Endothelial cell of umbilical vein (primary cell): Measurements from ENCODE around the gene VCAN. TPM values are rescaled to one million over a fixed set of nuclear protein-coding genes. Genes with fewer than 3 reads are reported as not detected.

Experiments used
- BruUV-seq: library from RNA; stranded (reverse); fragments of 400-500 nt; replicated peaks from 2 replicates; lab custom pipeline; 2021; lab: Mats Ljungman, UMichigan
- CTCF ChIA-PET: fragments of 300-600, 350-600 bp; sonication (Branson Sonifier 250); formaldehyde crosslinking; loops from one replicate; lab custom pipeline; 2021; ENCODE audit warnings: antibody characterized with exemption, inconsistent platforms; lab: Charles Lee
- POLR2A ChIA-PET: fragments of 300-600, 350-600 bp; sonication (Branson Sonifier 250); formaldehyde crosslinking; loops from one replicate; lab custom pipeline; 2021; ENCODE audit warnings: antibody characterized with exemption, inconsistent platforms; lab: Charles Lee
- DNase-seq: peaks from one replicate; pipeline ENCODE4 v3.0.0-alpha.2; 2011; ENCODE audit warnings: low read depth, low spot score
- FAIRE-seq: peaks from 2 replicates; lab custom pipeline; 2011; peaks lifted over from hg19 to GRCh38; lab: Jason Lieb, UNC
- H2AFZ ChIP-seq: 2 replicates; pipeline ENCODE4 v1.6.0; 2012; ENCODE audit warnings: low read depth, low read length, control low read depth, inconsistent platforms
- H3K27ac ChIP-seq: 2 replicates; pipeline ENCODE4 v1.5.1; 2011; ENCODE audit warnings: low read depth, mild to moderate bottlenecking, control low read depth, low read length, moderate library complexity; ENCODE audit not compliant: insufficient read depth
- H3K27me3 ChIP-seq, 2 experiments: 2 replicates each; pipeline versions ENCODE4 v1.6.0 to v1.6.1; 2011; ENCODE audit warnings: low read length in 2 of 2, mixed read lengths in 1 of 2; ENCODE audit not compliant: control insufficient read depth in 2 of 2, insufficient read depth in 2 of 2
- H3K36me3 ChIP-seq, 2 experiments: 2 replicates in 1 of 2; 3 replicates in 1 of 2; pipeline ENCODE4 v1.5.1; 2011; ENCODE audit warnings: low read length in 2 of 2, mild to moderate bottlenecking in 1 of 2, moderate library complexity in 1 of 2; ENCODE audit not compliant: control insufficient read depth in 2 of 2, insufficient read depth in 2 of 2; ENCODE audit errors: extremely low read depth in 1 of 2
- H3K4me1 ChIP-seq: 3 replicates; pipeline ENCODE4 v1.5.1; 2011; ENCODE audit warnings: mild to moderate bottlenecking, low read length; ENCODE audit not compliant: control insufficient read depth, insufficient read depth; ENCODE audit errors: extremely low read depth
- H3K4me2 ChIP-seq: 2 replicates; pipeline ENCODE4 v1.6.1; 2011; ENCODE audit warnings: low read length, control low read depth, mixed read lengths; ENCODE audit not compliant: insufficient read depth
- H3K4me3 ChIP-seq, 3 experiments: fragments of 200-600 bp in 1 of 3; sonication (generic), shearing (Covaris generic) in 1 of 3; replicated peaks in 1 of 3; 2 replicates each; pipeline ENCODE4 v1.5.1; 2011 to 2016; ENCODE audit warnings: control low read depth in 3 of 3, low read length in 3 of 3, mild to moderate bottlenecking in 2 of 3, inconsistent platforms in 1 of 3, low read depth in 1 of 3, moderate library complexity in 1 of 3; ENCODE audit not compliant: insufficient read depth in 1 of 3
- H3K79me2 ChIP-seq: 2 replicates; pipeline ENCODE4 v1.6.0; 2012; ENCODE audit warnings: low read length, inconsistent platforms; ENCODE audit not compliant: control insufficient read depth, insufficient read depth
- H3K9ac ChIP-seq: replicated peaks from 2 replicates; pipeline ENCODE3; 2011; ENCODE audit warnings: low read length, control low read depth; ENCODE audit not compliant: insufficient read depth; ENCODE audit errors: extremely low read depth
- H3K9me1 ChIP-seq: replicated peaks from 3 replicates; pipeline ENCODE4 v1.6.0; 2011; ENCODE audit warnings: mild to moderate bottlenecking, low read length; ENCODE audit not compliant: control insufficient read depth, insufficient read depth; ENCODE audit errors: extremely low read depth
- H3K9me3 ChIP-seq: replicated peaks from 2 replicates; pipeline ENCODE4 v1.5.1; 2012; ENCODE audit warnings: low read length, inconsistent platforms; ENCODE audit not compliant: control insufficient read depth, insufficient read depth
- H4K20me1 ChIP-seq: replicated peaks from 2 replicates; pipeline ENCODE3; 2011; ENCODE audit warnings: mild to moderate bottlenecking, low read length; ENCODE audit not compliant: control insufficient read depth, insufficient read depth; ENCODE audit errors: extremely low read depth
- EZH2 ChIP-seq: IDR thresholded peaks from 2 replicates; pipeline ENCODE4 v1.6.1; 2012; ENCODE audit warnings: borderline replicate concordance, low read depth, mild to moderate bottlenecking, moderate library complexity, low read length, inconsistent platforms; ENCODE audit not compliant: severe bottlenecking
- FOS ChIP-seq: IDR thresholded peaks from 2 replicates; pipeline ENCODE4 v1.6.1; 2011; ENCODE audit warnings: mild to moderate bottlenecking, low read length, moderate library complexity, borderline replicate concordance; ENCODE audit not compliant: insufficient read depth
- GATA2 ChIP-seq: IDR thresholded peaks from 2 replicates; pipeline ENCODE4 v1.7.0; 2011; ENCODE audit warnings: low read depth, mild to moderate bottlenecking, moderate library complexity, mixed read lengths, low read length; ENCODE audit not compliant: insufficient read length, insufficient read depth
- JUN ChIP-seq: IDR thresholded peaks from 2 replicates; pipeline ENCODE4 v1.6.1; 2011; ENCODE audit warnings: borderline replicate concordance, low read depth; ENCODE audit not compliant: insufficient read length, insufficient read depth
- MYC ChIP-seq: IDR thresholded peaks from one replicate; pipeline ENCODE4 v1.6.1; 2011; ENCODE audit warnings: mild to moderate bottlenecking, low read depth, low read length
- POLR2A ChIP-seq: IDR thresholded peaks from 2 replicates; pipeline ENCODE4 v1.6.1; 2012; ENCODE audit warnings: low read depth, mild to moderate bottlenecking, control low read depth, low read length
- POLR2AphosphoS5 ChIP-seq: IDR thresholded peaks from 2 replicates; pipeline ENCODE4 v1.6.1; 2012; ENCODE audit warnings: low read depth, mild to moderate bottlenecking, control low read depth, low read length, moderate library complexity; ENCODE audit not compliant: insufficient read depth
- dilution Hi-C: fragments of 300-500 bp; cut with MboI; formaldehyde crosslinking; loops from one replicate; pipeline ENCODE4 v1.15.0; 2019; ENCODE audit warnings: low sequenced_read_pairs; ENCODE audit not compliant: extremely low pct_ligation_motif_present
- intact Hi-C: fragments of 100-400 bp; cut with micrococcal nuclease; formaldehyde crosslinking; loops from one replicate; pipeline ENCODE4 v1.10.0; 2022
- polyA plus RNA-seq, 4 experiments: library from polyadenylated mRNA; depleted of rRNA in 3 of 4; stranded (reverse) in 3 of 4; unstranded in 1 of 4; fragments of >200 nt; gene quantifications; 2 replicates each; pipeline versions ENCODE4 v1.2.1 to v1.2.3, GENCODE V29; 2011 to 2012; ENCODE audit warnings: missing spikeins in 1 of 4
- total RNA-seq: library from RNA; stranded (reverse); gene quantifications from 2 replicates; pipeline ENCODE4 v1.2.3, GENCODE V29; 2021
- TF ChIP-seq, protein P1 (sequence below): IDR thresholded peaks from 2 replicates; pipeline ENCODE4 v1.6.1; 2011; ENCODE audit not compliant: insufficient read depth, insufficient read length
- TF ChIP-seq, protein P2 (sequence below), 2 donors: IDR thresholded peaks; 1 replicate in 1 of 2; 2 replicates in 1 of 2; pipeline ENCODE4 v1.5.1; 2011; ENCODE audit warnings: low read length in 2 of 2, mild to moderate bottlenecking in 2 of 2, moderate library complexity in 2 of 2, control low read depth in 1 of 2, inconsistent platforms in 1 of 2, low read depth in 1 of 2; ENCODE audit not compliant: insufficient read depth in 1 of 2; ENCODE audit errors: extremely low read depth in 1 of 2

VCAN gene
- total and polyA plus RNA-seq, 2 donors (not counting 3 experiments of a cell fraction or from before 2014, with no cell fraction given), result 0.35 to 1.2 TPM

DNA sequence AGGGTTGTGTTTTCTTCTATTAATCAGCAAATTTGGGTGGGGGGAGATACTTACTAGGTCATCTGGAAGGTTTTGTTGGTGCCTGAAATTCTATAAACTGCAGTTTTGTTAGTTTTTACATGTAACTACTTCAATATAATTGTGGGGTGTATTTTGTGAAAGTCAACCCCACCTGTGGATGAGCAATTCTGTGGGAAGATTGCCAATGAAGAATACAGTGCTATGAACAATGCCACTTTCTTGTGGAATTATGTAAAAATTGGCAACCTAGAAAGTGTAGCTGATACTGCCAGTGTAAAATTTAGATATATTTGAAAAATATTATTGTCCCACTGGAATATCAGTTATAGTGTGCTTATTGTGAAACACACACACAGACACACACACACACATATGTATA, 80.7 kb downstream of the VCAN start:
- POLR2A ChIA-PET, result no interaction called here
- no peak overlapping the region for H2AFZ ChIP-seq
- H4K20me1 ChIP-seq, result no peaks in the 10 kb centered on the region
- dilution Hi-C loops (no loop called here), intact Hi-C loops (no loop called here)
- no peaks in the 10 kb centered on the region for H3K9me1 ChIP-seq
- H3K36me3 ChIP-seq, result no peaks in the 10 kb centered on the region
- FAIRE-seq (no peak), DNase-seq (no peak)
- H3K9me3 ChIP-seq, result no peaks in the 10 kb centered on the region
- peaks cover 18% of the 10 kb centered on the region for H3K4me1 ChIP-seq
- H3K27me3 ChIP-seq, result peaks cover 0 to 3% of the 10 kb centered on the region in 2 experiments
- CTCF ChIA-PET, result interaction anchor here (1.0 kb wide), 1 partner anchor 16 kb away, joined by 3 read pairs; no protein-coding TSS in a partner anchor
- no peak overlapping the region for H3K9ac ChIP-seq
- BruUV-seq, result no TSS peak
- H3K4me2 ChIP-seq, result no peak overlapping the region
- TF ChIP-seq, protein P1, sequence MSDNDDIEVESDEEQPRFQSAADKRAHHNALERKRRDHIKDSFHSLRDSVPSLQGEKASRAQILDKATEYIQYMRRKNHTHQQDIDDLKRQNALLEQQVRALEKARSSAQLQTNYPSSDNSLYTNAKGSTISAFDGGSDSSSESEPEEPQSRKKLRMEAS, result no peak
- TF ChIP-seq GATA2 (no peak), POLR2AphosphoS5 (no peak), FOS (no peak), JUN (no peak), EZH2 (no peak), POLR2A (no peak), MYC (no peak)
- TF ChIP-seq, protein P2, sequence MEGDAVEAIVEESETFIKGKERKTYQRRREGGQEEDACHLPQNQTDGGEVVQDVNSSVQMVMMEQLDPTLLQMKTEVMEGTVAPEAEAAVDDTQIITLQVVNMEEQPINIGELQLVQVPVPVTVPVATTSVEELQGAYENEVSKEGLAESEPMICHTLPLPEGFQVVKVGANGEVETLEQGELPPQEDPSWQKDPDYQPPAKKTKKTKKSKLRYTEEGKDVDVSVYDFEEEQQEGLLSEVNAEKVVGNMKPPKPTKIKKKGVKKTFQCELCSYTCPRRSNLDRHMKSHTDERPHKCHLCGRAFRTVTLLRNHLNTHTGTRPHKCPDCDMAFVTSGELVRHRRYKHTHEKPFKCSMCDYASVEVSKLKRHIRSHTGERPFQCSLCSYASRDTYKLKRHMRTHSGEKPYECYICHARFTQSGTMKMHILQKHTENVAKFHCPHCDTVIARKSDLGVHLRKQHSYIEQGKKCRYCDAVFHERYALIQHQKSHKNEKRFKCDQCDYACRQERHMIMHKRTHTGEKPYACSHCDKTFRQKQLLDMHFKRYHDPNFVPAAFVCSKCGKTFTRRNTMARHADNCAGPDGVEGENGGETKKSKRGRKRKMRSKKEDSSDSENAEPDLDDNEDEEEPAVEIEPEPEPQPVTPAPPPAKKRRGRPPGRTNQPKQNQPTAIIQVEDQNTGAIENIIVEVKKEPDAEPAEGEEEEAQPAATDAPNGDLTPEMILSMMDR (IDR thresholded peaks at IDR 0.05; ENCODE audit: extremely low read depth in 1 of 2, insufficient read depth in 1 of 2, low read depth in 1 of 2, low read length in 2 of 2), result no peak
- no peaks in the 10 kb centered on the region for H3K79me2 ChIP-seq
- H3K27ac ChIP-seq, result no peak overlapping the region
- no peak overlapping the region for H3K4me3 ChIP-seq
